ENCODE results near the gene SUMF2. TPM values are rescaled to one million over a fixed set of nuclear protein-coding genes. Genes with fewer than 3 reads are reported as not detected.

The SUMF2 gene
- total and polyA plus RNA-seq, 4 donors = 92.1 to 147 (median 128) TPM

GRCh38 chr7:56074371-56074791 is 10.3 kb downstream of the SUMF2 start:
- no peaks in the 10 kb centered on the region for H3K27me3 ChIP-seq (ENCODE audit: control insufficient read depth in 3 of 3, insufficient read depth in 3 of 3, low read length in 2 of 3)
- peak; percentile 84 to 87 (median 85) for DNase-seq
- WGBS, 2 donors = 19 to 29% methylated on average over 19 of the region's 19 CpGs
- peak; percentile 88 for TF ChIP-seq CTCF (IDR thresholded peaks at IDR 0.05; ENCODE audit: control extremely low read depth, extremely low read depth)
- no peak overlapping the region for H3K4me3 ChIP-seq
- H3K9ac ChIP-seq (ENCODE audit: insufficient read depth in 1 of 2, low read length in 2 of 2) = no peak overlapping the region
- ATAC-seq (ENCODE audit: insufficient read depth, low FRiP score) = peak; percentile 92
- peak overlapping the region in 1 of 2 donors; percentile 6 for H3K27ac ChIP-seq (ENCODE audit: low read depth in 1 of 2, low read length in 1 of 2)
- peaks cover 0 to 6% (median 2%) of the 10 kb centered on the region in 5 donors for H3K4me1 ChIP-seq (ENCODE audit: control insufficient read depth in 5 of 5, insufficient read depth in 5 of 5, low read length in 5 of 5)
- no peaks in the 10 kb centered on the region for H3K9me3 ChIP-seq (ENCODE audit: control insufficient read depth in 4 of 4, insufficient read depth in 3 of 4, low read length in 3 of 4)
- peaks cover 3 to 21% (median 12%) of the 10 kb centered on the region in 4 donors for H3K36me3 ChIP-seq (ENCODE audit: control insufficient read depth in 4 of 4, insufficient read depth in 4 of 4, low read length in 4 of 4)

GRCh38 chr7:56077681-56078080 is 13.6 kb downstream of the SUMF2 start:
- no peaks in the 10 kb centered on the region for H3K9me3 ChIP-seq (ENCODE audit: control insufficient read depth in 4 of 4, insufficient read depth in 3 of 4, low read length in 3 of 4)
- no peaks in the 10 kb centered on the region for H3K27me3 ChIP-seq (ENCODE audit: control insufficient read depth in 3 of 3, insufficient read depth in 3 of 3, low read length in 2 of 3)
- H3K9ac ChIP-seq (ENCODE audit: insufficient read depth in 1 of 2, low read length in 2 of 2) = no peak overlapping the region
- WGBS, 2 donors = 93% methylated on average over 3 of the region's 3 CpGs
- ATAC-seq (ENCODE audit: insufficient read depth, low FRiP score) (no peak), DNase-seq (no peak)
- H3K36me3 ChIP-seq (ENCODE audit: control insufficient read depth in 4 of 4, insufficient read depth in 4 of 4, low read length in 4 of 4) = peaks cover 0 to 35% (median 4%) of the 10 kb centered on the region in 4 donors
- no peak overlapping the region for H3K27ac ChIP-seq (ENCODE audit: low read depth in 1 of 2, low read length in 1 of 2)
- no peak for TF ChIP-seq CTCF (IDR thresholded peaks at IDR 0.05; ENCODE audit: control extremely low read depth, extremely low read depth)
- peaks cover 0 to 15% (median 7%) of the 10 kb centered on the region in 5 donors for H3K4me1 ChIP-seq (ENCODE audit: control insufficient read depth in 5 of 5, insufficient read depth in 5 of 5, low read length in 5 of 5)
- H3K4me3 ChIP-seq = no peak overlapping the region

GRCh38 chr7:56078196-56078595 is 14.1 kb downstream of the SUMF2 start:
- Histone ChIP-seq H3K9ac (ENCODE audit: insufficient read depth in 1 of 2, low read length in 2 of 2) (no peak overlapping the region), H3K36me3 (ENCODE audit: control insufficient read depth in 4 of 4, insufficient read depth in 4 of 4, low read length in 4 of 4) (peaks cover 0 to 32% (median under 1%) of the 10 kb centered on the region in 4 donors)

More at GRCh38 chr7:56078196-56078595, 14.1 kb downstream of the SUMF2 start:
- Histone ChIP-seq H3K27me3 (ENCODE audit: control insufficient read depth in 3 of 3, insufficient read depth in 3 of 3, low read length in 2 of 3) (no peaks in the 10 kb centered on the region), H3K27ac (ENCODE audit: low read depth in 1 of 2, low read length in 1 of 2) (no peak overlapping the region), H3K4me3 (no peak overlapping the region), H3K9me3 (ENCODE audit: control insufficient read depth in 4 of 4, insufficient read depth in 3 of 4, low read length in 3 of 4) (no peaks in the 10 kb centered on the region), H3K4me1 (ENCODE audit: control insufficient read depth in 5 of 5, insufficient read depth in 5 of 5, low read length in 5 of 5) (peaks cover 0 to 19% (median 7%) of the 10 kb centered on the region in 5 donors)
- TF ChIP-seq CTCF (IDR thresholded peaks at IDR 0.05; ENCODE audit: control extremely low read depth, extremely low read depth) = no peak
- ATAC-seq (ENCODE audit: insufficient read depth, low FRiP score) = no peak
- no peak for DNase-seq
- 96 to 98% methylated on average over 16 of the region's 16 CpGs for WGBS, 2 donors

Measured in lung (tissue), 12 donors.